ENCODE data around the gene NIPAL3.
"Not testable (repeated sequence)": the region's sequence is repeated elsewhere in the genome, so short reads cannot be mapped to it uniquely, and the experiment has no call there.

The NIPAL3 gene

DNA sequence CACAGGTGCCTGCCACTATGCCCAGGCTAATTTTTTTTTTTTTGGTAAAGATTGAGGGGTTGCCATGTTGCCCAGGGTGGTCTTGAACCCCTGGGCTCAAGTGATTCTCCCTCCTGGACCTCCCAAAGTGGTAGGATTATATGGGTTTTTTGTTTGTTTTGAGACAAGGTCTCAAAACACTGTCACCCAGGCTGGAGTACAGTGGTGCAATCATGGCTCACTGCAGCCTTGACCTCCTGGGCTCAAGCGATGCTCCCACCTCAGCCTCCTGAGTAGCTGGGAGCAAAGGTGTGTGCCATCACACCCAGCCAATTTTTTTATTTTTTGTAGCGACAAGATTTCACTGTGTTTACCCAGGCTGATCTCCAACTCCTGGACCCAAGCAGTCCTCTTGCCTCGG, 78.2 kb downstream of the NIPAL3 start:
- DNase-seq = no peak

DNA sequence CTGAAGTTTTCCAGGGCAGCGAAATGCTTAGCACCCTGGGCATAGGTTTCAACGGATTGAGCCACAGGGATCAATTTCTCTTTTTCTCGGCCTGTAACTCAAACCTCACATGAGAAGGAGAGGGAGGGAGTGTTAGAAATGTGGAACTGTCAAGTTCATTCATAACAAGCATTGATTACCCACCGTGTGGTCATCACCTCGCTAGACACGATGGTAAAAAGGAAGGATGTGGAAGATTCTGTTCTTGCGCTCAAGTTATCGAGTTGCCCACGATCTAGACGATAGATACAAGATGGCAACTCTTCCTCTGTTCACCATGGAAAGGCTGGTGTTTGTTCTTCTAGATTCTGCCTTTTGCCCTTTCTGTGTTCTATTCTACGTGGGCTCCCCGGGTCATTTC, 83.0 kb downstream of the NIPAL3 start:
- no peak for DNase-seq

DNA sequence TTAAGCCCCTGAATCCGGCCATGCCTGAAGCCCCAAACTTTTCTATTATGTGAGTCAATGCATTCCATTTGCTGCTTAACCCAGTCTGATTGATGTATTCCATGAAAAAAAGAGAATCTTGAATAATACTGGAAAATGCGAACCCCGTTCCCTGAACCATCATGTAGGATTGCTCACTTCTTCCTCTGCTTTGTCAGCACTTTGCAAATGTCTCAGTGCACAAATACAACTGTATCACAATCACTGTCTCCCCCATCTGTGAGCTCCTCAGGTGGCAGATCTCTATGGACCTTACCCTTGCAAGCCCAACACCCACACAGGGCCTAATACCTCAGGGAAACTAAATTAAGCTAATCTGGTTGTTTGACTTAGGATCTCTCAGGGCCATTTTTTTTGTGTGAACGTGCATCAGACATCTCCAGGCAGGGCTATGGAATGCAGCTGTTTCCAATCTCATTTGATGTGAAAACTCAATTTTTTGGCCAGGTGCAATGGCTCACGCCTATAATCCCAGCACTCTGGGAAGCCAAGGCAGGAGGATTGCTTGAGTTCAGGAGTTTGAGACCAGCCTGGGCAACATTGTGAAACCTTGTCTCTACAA, 84.9 kb downstream of the NIPAL3 start:
- no peak for DNase-seq

DNA sequence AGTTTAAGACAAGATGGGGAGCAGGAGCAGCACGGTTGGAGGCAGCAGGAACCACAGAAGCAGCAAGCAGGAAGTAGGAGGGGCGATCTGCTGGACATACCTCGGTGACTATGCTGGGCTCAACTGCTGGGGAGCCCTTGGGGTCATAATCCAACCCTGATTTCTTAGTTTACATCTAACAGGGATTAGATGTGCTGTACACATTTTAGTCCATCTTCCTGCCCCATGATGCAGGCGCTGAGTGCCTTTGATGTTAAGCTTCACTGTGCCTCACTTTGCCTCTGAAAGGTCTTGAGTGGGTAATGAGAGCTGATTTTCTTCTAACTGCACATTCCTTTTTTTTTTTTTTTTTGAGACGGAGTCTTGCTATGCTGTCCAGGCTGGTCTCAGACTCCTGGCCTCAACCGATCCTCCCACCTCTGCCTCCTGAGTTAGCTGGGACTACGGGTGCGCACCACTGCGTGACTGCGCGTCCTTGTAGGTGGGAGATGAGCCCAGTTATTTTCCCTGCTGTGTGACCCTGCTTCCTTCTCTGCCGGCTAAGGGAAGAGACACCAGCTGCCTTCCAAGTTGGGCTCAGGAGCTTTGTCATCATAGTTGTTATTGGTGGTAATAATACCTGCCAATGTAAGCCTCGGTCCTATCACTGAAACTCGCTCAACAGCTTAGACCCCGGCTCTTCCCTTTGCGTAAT, 85.9 kb downstream of the NIPAL3 start:
- DNase-seq = peak; percentile 65

DNA sequence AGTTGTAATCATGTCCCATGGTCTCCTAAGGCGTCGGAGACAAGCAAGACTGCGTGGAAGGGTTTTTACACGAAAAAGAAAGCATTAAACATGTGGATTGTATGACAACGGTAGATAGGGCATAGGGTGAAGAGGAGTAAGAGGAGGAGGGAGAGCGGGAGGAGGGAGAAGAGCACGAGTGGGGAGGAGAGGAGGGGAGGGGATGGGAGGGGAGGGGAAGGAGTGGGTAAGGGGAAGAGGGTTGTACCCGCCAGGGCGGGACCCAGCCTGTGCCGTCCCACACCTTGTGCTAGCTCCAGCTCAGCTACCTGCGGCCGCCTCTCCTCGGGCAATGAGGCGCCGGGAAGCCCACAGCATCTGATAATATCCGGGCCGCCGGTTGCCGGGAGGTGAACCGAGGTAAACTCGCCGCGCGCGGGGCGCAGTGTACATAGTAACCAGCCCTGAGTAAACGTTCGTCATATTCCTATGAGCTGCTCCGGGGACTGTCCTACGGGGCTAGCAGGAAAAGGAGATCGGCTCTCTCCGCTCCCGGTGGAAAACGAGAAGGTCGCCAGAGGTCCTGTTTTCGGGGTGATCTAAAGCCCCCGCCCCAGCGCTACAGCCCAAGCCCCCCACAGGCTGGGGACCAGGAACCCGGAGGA, 86.6 kb downstream of the NIPAL3 start:
- DNase-seq = peak; percentile 88

DNA sequence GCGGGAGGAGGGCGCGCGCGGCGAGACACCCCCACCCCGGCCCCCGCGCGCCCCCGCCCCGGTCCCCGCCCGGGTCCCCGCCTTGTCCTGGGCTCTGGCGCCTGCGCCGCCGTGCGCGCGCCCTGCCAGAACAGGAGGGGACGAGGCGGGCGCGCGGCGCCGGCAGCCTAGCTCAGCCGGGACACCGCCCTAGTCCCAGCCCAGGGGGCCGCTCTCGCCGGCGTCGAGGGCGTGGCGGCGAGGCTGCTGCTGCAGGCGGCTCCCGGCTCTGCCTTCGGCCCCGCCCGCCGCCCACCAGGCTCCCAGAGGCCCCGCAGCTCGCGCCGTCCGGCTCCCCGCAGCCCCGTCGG, 87.1 kb downstream of the NIPAL3 start, which contains the start of gene RCAN3:
Gene RCAN3, plus strand, starts transcription at position 128 of the 350 bp plus-strand sequence. CDS start 11,537 bp downstream, outside the sequence.
- peak; percentile 92 for DNase-seq

DNA sequence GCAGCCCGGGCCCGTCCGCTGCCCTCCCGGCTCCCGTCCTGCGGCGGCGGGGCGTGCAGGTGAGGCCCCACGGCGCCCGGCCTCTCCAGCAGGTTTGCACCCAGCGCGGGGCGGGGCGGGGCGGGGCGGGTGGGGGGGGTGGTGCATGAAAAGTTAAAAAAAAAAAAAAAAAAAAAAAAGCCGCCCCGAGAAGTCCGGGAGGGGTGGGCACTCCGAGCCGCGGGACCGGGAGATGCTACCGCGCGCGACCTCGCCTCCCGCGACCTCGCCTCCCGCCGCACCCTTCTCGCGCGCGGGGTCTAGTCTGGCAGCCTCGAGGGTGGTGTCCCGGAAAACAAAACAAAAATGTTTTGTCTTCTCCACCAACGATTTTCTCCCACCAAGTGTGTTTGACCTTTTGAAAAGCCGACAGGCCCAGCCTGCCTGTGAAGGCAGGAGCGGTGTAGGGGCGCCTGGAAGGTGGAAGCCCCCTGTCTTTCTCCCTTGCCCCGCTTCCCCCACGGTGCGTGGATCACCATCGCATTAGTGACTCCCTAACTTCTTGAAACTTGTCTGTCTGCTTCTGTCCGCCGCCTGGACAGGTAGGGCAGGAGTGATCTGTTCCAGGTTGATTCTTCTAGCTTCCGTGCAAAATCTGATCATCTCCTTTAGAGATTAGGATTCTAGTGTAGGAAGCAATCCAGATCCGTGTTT, 87.6 kb downstream of the NIPAL3 start:
- peak; percentile 68 for DNase-seq

DNA sequence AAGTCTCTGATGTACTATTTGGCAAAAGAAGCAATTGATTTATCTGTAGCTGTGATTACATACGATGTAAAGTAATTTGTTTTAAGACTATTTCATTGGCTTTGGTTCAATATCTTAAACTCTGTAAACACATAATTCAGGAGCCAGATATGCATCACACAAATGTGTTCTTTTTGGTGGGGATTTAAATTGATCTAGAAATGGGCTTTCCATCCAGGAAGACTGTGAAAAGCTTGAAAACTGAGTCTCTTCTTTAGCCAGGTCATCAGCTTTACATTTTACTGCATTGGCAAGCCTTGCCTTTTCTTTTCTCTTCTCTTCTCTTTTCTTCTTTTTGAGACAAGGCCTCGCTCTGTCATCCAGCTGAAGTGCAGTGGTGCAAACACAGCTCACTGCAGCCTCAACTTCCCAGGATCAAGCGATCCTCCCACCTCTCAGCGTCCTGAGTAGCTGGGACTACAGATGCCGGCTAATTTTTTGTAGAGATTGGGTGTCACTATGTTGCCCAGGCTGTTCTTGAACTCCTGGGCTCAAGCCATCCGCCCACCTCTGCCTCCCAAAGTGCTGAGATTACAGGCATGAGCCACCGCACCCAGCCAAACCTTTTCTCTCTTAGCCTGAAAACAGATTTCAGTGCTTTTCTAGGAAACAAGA, 88.4 kb downstream of the NIPAL3 start:
- DNase-seq = peak; percentile 64

DNA sequence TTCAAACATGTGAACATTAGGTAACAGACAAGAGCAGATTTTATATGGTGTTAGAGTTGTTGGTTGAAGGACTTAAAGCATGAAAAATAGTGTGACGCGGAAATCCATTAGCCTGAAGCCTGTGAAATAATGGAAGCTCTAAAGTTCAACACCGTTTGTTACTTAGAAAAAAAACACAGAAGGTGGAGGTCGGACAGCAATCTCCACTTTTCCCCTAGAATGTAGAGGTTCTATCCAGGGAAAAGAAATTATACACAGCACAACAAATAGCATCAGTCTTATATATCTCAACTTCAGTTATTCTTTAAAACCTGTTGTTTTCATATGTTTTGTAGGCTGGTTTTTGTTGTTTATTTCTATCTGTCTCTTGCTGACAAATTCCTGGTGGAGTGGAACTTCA, 89.0 kb downstream of the NIPAL3 start:
- DNase-seq = no peak

DNA sequence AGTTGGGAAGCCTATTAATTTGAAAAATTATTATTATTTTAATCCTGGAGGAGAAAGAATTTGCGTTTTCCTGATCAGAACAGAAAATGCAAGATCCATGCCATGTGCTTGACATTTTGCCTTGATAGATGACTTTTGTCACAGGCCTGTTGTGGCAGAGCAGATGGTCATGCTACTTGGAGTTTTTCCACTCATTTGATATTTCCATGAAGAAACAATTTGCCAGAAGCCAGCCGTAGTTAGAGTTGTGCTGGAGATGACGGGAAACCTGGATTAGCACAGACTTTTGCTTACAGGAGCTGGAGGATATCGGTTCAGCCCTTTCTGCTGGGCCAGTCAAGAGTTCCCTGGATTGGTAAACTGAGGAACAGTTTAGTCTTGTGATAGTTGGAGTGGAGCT, 90.2 kb downstream of the NIPAL3 start:
- no peak for DNase-seq

DNA sequence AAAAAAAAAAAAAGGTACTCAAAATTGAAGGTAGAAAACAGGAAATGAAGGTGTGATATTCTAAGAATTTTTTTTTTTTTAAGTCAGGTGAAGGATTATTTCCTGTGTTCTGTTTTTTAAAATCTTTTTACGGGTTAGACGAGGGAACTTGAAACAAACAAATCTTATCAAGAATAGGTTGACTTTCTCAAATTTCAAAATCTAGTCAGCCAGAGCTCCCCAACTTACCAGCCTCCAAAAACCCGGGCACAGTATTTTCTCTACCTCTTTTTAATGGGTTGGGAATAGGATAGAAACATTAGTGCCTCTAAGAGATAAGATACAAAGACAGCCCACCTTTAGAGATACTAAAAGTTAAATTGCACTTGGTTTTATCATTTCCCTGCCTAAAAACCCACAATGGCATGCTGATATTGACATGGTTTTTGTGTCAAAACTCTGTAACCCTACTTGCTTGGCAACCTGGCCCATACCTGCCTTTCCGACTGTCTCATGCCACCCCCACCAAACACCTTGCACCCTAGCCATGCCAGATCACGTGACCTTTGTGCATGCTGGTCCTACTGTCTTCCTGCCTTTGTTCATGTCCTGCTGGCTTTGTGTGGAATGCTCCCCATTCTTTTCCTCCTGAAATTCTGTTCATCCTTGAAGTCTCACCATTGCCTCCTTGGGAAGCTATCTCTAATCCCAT, 91.2 kb downstream of the NIPAL3 start:
- DNase-seq = no peak

DNA sequence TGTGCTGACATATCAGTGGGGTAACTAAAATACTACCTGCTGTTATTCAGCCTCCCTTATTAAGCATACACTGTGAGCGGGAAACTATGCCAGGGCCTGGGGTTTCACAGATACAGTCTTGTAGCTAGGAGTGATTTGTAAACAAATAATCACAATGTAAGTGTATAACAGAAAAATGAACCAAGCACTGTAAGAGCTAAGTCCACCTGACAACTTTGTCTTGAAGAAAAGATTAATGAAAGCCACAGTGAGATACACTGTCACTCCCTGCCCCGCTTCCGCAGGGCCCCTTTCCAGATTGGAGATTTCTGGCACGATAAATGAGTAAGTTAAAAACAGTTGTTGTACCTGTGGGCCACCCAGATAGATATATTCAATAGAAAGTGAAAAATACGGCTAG, 91.8 kb downstream of the NIPAL3 start:
- DNase-seq = no peak

DNA sequence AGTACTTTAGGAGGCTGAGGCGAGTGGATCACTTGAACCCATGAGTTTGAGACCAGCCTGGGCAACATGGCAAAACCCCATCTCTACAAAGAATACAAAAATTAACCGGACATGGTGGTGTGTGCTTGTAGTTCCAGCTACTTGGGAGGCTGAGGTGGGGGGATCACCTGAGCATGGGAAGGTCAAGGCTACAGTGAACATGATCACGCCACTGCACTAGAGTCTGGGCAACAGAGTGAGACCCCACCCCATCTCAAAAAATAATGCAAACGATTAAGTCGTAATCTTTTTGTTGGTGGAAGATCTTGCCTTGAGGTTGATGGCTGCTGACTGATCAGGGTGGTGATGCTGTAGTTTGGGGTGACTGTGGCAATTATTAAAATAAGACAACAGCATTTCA, 93.3 kb downstream of the NIPAL3 start:
- DNase-seq = no peak

DNA sequence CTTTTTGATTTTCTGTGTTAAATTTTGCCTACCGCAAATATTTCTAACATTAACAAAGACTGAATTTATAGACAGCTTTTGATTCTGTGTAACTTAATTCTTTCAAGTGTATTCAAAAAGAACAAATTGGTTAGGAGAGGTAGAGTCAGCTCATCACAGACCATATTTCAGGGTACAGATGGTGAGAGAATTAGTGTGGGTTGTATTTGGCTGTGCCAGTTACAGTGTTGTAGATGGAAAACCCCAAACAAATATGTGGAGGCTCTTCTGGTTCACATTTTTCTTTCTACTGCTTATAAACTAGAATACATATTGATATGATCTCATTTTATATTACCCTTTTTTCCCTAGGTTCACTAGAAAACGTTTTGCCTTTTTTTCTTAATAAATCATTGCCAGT, 98.1 kb downstream of the NIPAL3 start:
- no peak for DNase-seq

DNA sequence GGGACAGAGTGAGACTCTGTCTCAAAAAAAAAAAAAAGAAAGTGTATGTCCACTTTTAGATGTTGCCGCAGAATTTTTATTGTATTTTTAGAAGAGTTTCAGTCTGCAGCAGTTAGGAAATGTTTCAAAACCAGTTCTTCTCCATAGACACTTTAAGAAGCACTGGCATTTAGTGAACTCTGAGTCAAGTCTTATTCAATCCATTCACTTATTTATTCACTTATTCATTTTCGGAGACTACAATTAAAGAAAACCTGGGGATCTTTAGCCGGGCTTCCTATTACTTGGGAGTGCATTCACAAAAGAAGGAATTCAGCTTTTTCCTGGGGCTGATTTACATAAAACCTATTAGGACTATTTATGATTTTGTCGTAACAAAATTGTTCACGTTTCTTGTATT, 99.3 kb downstream of the NIPAL3 start:
- no peak for DNase-seq

DNA sequence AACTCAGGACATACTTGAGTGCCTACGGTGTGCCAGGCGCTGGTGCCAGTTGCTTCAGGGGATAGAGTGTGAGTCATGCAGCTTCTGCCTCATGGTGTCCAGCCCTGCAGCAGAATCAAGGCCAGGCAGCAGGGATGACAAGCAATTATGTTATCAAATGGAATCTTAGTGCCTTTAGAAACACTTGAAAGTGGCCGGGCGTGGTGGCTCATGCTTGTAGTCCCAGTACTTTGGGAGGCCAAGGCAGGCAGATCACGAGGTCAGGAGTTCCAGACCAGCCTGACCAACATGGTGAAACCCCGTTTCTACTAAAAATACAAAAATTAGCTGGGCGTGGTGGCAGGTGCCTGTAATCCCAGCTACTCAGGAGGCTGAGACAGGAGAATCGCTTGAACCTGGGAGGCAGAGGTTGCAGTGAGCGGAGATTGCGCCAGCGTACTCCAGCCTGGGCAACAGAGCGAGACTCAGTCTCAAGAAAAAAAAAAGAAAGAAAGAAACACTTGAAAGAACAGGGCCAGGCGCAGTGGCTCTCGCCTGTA, 100.1 kb downstream of the NIPAL3 start:
- DNase-seq = not testable (repeated sequence)

DNA sequence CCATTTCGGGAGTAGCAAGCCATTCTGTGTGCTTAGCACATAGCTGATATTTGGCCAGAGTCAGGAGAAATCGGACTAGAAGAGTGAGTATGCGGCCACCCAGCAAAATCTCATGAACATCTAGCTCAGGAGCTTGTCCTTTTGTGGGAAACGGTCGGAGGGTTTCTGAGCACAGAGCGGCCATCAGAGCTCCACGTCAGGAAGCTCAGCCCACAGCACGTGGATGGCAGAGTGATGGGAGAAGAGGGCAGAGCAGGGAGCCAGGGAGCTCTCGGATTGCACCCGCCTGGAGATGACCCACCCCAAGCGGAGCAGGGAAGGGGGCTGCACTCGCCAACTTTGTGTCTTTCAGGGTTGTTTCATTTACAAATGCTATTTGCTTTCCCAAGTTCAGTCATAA, 100.9 kb downstream of the NIPAL3 start:
- DNase-seq = no peak

DNA sequence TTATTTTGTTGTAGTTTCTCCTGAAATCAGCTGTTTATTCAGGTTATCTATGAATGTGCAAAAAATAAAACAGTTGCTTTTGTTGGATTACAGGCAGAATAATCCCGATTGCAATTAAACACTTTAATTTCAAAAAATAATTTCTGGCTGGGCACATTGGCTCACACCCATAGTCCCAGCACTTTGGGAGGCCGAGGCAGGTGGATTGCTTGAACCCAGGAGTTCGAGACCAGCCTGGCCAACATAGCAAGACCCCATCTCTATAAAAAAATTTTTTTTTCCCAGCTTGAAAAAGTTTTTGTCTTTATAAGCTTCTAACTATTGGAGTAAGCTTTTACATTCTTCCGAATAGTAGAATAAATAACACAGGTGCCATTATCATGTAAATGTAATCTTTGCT, 102.3 kb downstream of the NIPAL3 start:
- no peak for DNase-seq

DNA sequence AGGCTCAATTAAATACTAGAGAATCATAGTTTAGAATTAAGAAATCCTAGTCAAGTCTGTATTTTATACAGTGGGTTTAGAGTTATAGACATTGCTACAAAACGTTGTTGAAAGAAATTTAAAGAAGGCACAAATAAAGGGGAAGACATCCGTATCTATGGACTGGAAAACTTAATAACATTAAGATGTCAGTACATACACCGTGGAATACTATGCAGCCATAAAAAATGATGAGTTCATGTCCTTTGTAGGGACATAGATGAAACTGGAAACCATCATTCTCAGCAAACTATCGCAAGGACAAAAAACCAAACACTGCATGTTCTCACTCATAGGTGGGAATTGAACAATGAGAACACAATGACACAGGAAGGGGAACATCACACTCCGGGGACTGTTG, 104.7 kb downstream of the NIPAL3 start:
- DNase-seq = not testable (repeated sequence)

Data from activated CD8-positive, alpha-beta memory T cell treated with anti-CD3 and anti-CD28 coated beads, Interleukin-2, amount 50 U/mL, for 48 hours (primary cell).